HT-29 (cell line): ENCODE results near the gene KRTAP12-4. TPM values are rescaled to one million over a fixed set of nuclear protein-coding genes. Genes with fewer than 3 reads are reported as not detected.
"Not testable (repeated sequence)": the region's sequence is repeated elsewhere in the genome, so short reads cannot be mapped to it uniquely, and the experiment has no call there.

Experiments
- DNase-seq: peaks from one replicate; pipeline ENCODE4 v3.0.0-alpha.2; 2015; ENCODE audit warnings: low spot score
- total RNA-seq: library from RNA; depleted of rRNA; stranded (reverse); fragments of >200 nt; shearing (Covaris generic); gene quantifications from 2 replicates; pipeline ENCODE4 v1.2.3, GENCODE V29; 2014

KRTAP12-4 gene
- total RNA-seq, 1 experiment from 2014 or later: not detected

DNA sequence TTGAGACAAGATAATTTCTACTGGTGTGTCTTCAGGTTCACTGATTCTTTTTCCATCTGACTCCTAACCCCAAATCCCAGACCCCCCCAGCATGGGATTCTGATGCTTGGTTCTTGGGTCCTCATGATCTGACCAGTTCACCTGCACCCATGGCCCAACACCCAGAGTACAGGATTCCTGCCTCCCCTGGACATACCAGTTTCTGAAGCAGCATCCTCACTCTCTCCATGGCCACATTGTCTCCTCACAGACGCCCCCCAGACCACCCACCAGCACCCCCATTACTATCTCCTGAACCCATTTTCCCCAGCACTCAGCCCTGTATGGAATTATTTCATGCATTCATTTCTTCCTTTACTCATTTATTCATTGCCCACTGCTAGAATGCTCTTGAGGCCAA lies 2.4 kb upstream of the KRTAP12-4 start:
- DNase-seq: no peak

- no peak for DNase-seq
Measured at GRCh38 chr21:44653656-44654575, 543 bp downstream of the KRTAP12-4 start.

GRCh38 chr21:44653123-44653522 lies 1.3 kb downstream of the KRTAP12-4 start:
- no peak for DNase-seq

DNA sequence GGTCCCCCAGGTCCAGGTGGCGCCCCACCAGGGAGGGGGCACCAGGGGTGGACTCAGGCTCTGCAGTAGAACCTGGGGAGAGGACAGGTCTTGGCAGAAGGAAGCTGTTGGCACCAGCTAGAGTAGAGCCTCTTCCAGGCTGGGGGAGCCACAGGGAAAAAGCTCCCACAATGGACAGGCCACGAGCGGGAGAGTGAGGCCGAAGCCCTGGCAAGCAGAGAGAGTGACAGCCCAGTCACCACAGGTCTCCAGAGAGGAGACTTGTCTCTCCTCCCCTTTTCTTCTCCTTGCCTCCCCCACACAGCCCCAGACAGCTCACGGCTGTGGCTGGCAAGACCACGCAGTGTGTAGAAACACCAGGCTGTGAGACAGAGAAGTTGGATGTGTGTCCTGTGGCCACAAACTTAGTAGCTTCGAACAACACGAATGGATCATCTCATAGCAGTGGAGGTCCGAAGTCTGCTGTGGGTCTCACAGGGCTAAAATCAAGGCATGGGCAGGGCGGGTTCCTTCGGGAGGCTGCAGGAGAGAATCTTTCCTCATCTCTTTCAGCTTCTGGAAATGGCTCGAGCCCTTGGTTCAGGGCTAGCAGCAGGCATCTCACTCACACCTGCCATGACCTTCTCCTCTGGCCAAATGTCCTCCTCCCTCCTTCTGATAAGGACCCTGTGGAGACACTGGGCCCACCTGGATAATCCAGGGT lies 3.3 kb downstream of the KRTAP12-4 start:
- DNase-seq: no peak

- no peak for DNase-seq
Measured at GRCh38 chr21:44650265-44650972, 4.0 kb downstream of the KRTAP12-4 start.

DNA sequence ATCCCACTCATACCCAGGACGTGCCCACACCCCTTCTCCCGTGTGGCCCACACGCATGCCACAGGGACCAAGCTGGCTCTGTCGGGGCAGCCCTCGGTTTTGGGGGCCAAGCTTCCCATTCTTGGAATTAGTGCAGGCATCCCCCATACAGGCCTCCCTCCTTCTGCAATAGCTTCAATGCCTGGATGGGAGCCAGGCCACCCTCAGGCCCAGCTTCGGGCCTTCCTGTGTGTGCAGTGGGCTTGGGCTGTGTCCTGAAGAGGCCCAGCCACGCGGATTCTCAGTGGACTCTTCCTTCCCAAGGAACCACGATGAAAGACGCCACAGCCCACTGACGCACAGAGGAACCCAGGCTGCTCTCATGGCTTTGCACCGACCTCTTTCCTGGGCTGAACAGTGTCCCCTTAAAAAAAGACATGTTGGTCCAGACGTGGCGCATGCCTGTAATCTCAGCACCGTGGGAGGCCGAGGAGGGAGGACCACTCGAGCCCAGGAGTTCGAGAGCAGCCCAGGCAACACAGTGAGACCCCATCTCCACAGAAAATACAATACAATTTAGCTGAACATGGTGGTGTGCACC lies 4.8 kb downstream of the KRTAP12-4 start:
- no peak for DNase-seq

DNA sequence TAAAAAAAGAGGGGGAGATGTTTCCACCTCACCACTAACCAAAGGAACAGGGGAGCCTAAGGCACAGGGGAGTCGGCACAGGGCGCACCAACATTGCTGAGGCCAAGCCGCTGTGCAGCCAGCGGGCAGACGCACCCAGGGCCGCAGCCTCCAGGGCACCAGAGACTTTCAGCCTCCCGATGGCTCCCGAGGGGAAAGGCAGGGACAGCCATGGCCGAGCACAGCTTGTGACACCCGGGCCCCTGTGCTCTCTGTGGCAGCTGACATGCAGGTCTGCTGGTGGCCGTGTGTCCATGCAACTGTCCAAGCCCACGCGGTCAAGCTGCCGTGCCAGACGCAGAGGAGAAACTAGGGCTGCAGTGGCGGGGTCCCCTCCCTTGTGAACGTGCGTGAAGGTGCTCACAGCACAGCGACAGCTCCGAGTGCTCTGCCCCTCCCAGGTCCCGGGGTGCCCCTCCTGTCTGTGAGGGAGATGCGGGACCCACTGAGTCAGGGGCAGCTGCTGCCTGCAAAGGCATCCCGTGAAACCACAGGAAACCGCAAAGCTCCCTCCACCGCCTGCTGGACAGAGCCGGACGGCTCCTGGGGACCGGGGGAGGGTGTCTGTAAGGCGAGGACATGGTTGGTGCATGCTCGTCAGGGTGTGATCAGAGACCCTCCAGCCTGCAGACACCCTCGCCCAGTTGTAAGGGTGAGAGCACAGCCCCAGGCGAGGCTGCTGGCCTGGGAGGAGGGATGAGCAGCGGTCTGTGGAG lies 5.7 kb downstream of the KRTAP12-4 start:
- no peak for DNase-seq

GRCh38 chr21:44647222-44647552 lies 7.3 kb downstream of the KRTAP12-4 start:
- no peak for DNase-seq

- not testable (repeated sequence) for DNase-seq
Measured at GRCh38 chr21:44646366-44647221, 7.9 kb downstream of the KRTAP12-4 start, which contains the start of gene KRTAP10-11. Gene KRTAP10-11, plus strand, starts transcription at chr21:44646414. Its CDS starts 45 bp downstream, at chr21:44646459.

DNA sequence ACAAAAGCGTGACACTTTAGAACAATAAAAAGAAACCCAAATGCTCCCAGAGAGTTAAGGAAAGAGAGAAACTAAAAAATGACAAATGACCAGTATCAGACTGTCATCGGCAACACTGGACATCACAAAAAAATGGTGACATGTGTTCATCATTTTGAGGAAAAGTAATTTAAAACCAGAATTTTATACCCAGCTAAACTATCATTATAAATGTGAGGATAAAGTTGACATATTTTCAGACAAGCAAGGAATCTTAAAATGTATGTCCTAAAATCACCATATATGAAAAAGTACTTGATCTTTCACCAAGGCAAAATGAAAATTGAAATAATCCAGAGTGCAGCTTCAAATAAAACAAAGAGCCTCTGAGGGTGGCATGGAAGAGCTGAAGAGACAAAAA lies 9.6 kb downstream of the KRTAP12-4 start:
- no peak for DNase-seq

- no peak for DNase-seq
Measured at GRCh38 chr21:44643741-44644310, 10.6 kb downstream of the KRTAP12-4 start.

DNA sequence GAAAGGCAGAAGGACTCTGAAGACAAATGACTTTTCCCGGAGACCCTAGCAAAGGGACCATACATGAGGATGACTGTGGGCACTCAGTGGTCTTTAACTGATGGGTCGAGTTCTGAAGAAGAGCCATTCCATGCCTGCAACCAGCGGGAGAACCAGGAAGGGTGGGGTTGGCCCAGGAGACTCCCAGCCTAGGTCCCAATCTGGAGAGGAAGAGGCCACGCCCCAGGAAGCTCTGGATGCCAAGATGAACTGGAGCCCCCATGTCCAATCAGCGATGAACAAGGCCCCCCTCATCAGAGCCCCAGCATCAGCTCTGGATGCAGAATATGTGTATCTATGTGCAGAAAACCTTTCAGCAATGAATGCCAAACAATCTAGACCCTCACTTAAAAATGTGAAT lies 13.7 kb downstream of the KRTAP12-4 start:
- no peak for DNase-seq

- DNase-seq: no peak
Measured at GRCh38 chr21:44639331-44639655, 15.2 kb downstream of the KRTAP12-4 start.

DNA sequence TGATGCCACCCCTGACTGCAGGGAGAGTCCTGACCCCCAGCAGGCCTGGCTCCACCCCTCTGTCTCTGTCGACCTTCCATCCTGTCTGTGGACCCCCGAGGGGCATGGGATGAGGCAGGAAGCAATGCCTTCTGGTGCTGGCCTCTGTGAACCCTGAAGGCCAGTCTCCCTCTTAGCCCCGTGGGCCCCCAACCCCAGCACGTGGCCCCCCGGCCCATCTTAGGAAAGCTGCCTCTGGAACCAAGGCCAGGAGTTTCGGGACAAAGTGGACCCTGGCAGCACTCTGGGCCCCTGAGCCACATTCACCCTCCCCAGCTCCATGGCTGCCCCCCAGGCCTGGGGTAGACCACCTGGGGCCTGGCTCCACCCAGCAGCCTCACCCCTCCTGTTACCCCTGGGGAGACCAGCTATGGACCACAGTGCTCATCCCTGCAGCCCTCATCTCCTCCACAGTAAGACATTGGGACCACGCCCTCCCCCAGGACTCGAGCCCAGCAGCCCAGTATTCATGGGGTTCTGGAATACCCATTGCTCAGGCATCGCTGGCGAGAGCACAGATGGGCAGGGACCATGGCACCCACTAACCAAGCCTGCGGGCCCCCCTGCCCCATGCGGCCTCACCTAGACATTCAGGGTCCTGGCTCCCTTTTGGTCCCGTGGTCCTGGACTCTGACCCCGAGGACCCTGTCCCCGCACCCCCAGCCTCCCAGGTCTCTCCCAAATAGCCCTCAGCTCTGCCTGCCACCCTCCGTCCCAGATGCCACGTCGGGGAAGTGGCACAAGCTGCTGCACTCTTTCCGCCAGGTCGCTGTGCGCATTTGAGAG lies 15.7 kb downstream of the KRTAP12-4 start:
- DNase-seq: not testable (repeated sequence)

- DNase-seq: not testable (repeated sequence)
Measured at GRCh38 chr21:44637851-44638348, 16.6 kb downstream of the KRTAP12-4 start.

DNA sequence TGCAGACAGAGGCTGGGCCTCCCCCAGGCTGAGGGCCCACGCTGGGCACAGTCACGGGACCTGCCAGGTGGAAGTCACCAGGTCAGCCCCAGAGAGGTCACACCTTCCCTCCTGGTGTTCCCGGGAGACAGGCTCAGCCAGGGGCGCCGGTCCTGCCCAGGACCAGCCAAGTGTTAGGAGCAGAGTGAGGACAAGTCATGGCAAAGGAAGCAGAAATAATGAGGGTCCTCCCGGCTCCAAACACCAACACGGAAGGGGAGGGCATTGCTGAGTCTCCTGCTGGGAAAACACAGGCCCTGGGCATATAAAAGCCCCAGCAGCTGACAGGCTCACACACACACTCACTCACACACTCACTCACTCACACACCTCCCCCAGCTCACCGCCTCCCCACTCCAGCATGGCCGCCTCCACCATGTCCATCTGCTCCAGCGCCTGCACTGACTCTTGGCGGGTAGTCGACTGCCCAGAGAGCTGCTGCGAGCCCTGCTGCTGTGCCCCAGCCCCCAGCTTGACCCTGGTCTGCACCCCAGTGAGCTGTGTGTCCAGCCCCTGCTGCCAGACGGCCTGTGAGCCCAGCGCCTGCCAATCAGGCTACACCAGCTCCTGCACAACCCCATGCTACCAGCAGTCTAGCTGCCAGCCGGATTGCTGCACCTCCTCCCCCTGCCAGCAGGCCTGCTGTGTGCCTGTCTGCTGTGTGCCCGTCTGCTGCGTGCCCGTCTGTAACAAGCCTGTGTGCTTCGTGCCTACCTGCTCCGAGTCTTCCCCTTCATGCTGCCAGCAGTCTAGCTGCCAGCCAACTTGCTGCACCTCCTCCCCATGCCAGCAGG lies 17.2 kb downstream of the KRTAP12-4 start, which contains the start of gene KRTAP10-10:
Gene KRTAP10-10, plus strand, starts transcription at position 339 of the 833 bp plus-strand sequence. Its CDS starts 62 bp downstream, at position 401.
- DNase-seq: no peak

DNA sequence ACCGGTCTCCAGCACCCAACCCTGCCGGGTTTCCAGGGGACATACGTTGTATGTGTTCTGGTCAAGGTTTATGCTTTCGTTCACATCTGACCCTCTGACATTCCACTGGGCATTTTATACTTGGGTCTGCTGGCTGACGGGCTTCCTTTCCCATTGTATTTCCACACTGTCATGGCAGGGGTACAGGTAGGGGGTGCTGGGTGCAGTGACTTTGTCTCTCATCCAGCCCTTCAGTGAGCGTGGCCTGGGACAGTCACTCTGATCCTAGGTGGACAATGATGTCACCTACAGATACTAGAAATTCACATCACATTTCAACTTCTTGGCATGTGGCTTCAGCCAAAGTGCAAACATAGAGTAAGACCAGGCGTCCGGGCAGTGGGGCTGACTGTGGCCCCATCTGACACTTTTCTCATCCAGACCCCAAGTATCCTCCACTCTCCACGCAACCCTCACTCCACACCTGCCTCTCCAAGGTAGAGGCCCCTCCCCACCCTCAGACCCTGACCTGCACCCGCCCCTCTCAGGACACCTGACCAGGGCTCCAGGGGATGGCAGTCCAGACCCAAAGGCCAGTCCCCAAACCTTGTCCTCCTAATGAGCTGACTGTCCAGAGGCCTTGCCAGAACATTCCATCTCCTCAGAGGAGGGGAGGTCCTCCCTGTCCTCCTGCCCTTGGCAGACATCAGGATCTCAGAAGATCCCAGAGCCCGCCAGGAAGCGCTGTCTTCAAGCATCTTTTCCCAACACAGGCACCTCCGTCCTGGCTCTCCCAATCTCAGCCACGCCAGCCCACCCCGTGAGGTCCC lies 18.0 kb downstream of the KRTAP12-4 start:
- no peak for DNase-seq
